ENCODE measurements around the gene PPP2R5C.

PPP2R5C gene

DNA sequence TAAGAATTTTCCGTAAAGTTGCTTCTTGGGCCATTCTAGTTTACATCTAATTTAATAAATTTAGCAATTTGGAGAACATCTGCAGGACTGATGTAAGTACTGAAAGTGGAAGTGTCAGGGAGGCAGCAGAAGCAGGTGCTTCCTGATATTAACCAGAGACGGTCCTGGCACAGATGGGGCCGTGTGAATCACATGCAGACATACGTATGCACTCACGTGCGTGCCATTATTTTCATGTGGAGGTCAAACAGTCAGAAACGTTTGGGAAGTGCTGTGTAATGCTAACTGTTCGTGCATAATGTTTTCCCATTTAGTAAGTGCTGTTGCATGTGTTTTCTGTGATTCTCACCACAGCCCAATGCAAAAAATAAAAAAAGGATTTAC is 115.0 kb downstream of the PPP2R5C start:
- Histone ChIP-seq H3K4me1 (peaks cover 82 to 96% (median 90%) of the 10 kb centered on the region in 10 experiments), H3K4me2 (peak overlapping the region; percentile 87 to 98 (median 93); a peak in 20 of 22 replicates), H4K20me1 (peaks cover 0 to 20% (median 0%) of the 10 kb centered on the region in 11 experiments; a peak in 3 of 22 replicates), H3K36me3 (peaks cover 5 to 50% (median 20%) of the 10 kb centered on the region in 11 experiments), H3K27me3 (no peaks in the 10 kb centered on the region; a peak in 1 of 22 replicates), H3K9me3 (replicated peaks in 1 of 11) (peaks cover 0 to 10% (median under 1%) of the 10 kb centered on the region in 11 experiments; a peak in 3 of 22 replicates), H3K4me3 (peak overlapping the region in 3 of 10 experiments; percentile 35 to 70 (median 64); a peak in 4 of 20 replicates), H3K27ac (peak overlapping the region; percentile 89 to 100 (median 98)), H3K9ac (peak overlapping the region; percentile 78 to 98 (median 95); a peak in 21 of 22 replicates)
- peak in 10 of 11 experiments; percentile 40 to 98 (median 92); a peak in 18 of 22 replicates for TF ChIP-seq Cebpa-rat (IDR thresholded peaks at IDR 0.05)

GRCh38 chr14:101877766-101878165 is 116.3 kb downstream of the PPP2R5C start:
- H3K36me3 ChIP-seq: peaks cover 17 to 54% (median 28%) of the 10 kb centered on the region in 11 experiments

DNA sequence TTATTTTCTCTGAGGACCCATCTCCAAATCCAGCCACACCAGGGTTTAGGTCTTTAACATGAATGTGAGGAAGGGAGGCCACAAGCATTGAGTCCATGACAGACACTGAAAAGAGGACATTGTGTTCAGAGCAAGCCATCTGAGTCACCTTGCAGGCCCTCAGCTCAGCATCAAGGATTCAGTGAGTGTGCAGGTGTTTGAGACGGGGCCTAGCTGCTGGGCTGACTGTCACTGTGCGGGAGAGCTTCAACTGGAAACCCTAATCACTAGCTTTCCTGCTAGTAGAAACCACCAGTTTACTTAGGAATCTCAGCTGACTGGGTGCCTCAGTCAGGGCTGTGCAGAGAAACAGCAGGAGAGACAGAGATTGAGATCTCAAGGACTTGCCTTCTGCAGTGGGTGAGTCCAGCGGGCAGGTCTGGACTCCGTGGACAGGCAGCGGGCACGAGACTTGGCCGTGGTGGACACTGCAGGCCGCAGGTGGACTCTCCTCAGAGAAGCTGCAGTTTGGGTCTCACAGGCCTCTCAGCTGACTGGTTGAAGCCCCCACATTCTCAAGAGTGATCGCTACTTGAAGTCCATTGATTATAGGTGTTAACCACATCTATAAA is 116.8 kb downstream of the PPP2R5C start:
- Histone ChIP-seq H3K4me1 (peaks cover 69 to 92% (median 89%) of the 10 kb centered on the region in 10 experiments), H3K9ac (peak overlapping the region; percentile 78 to 98 (median 95)), H3K4me2 (peak overlapping the region; percentile 87 to 98 (median 93)), H4K20me1 (peaks cover 0 to 20% (median 0%) of the 10 kb centered on the region in 11 experiments; a peak in 3 of 22 replicates), H3K27ac (peak overlapping the region; percentile 89 to 100 (median 98)), H3K36me3 (peaks cover 22 to 55% (median 32%) of the 10 kb centered on the region in 11 experiments), H3K4me3 (peak overlapping the region in 8 of 10 experiments; percentile 30 to 70 (median 62); a peak in 16 of 20 replicates), H3K27me3 (no peaks in the 10 kb centered on the region; a peak in 1 of 22 replicates), H3K9me3 (replicated peaks in 1 of 11) (no peaks in the 10 kb centered on the region)
- TF ChIP-seq Cebpa-rat (IDR thresholded peaks at IDR 0.05): no peak

More at GRCh38 chr14:101877766-101878165, 116.3 kb downstream of the PPP2R5C start:
- Histone ChIP-seq H3K27ac (peak overlapping the region; percentile 89 to 100 (median 98)), H3K27me3 (no peaks in the 10 kb centered on the region; a peak in 1 of 22 replicates), H3K4me2 (peak overlapping the region; percentile 87 to 98 (median 93)), H3K9ac (peak overlapping the region; percentile 78 to 98 (median 95)), H4K20me1 (peaks cover 0 to 20% (median 0%) of the 10 kb centered on the region in 11 experiments; a peak in 3 of 22 replicates), H3K4me3 (peak overlapping the region in 8 of 10 experiments; percentile 30 to 70 (median 62); a peak in 16 of 20 replicates), H3K4me1 (peaks cover 74 to 96% (median 94%) of the 10 kb centered on the region in 10 experiments), H3K9me3 (replicated peaks in 1 of 11) (peaks cover 0 to 1% (median 0%) of the 10 kb centered on the region in 11 experiments; a peak in 3 of 22 replicates)
- TF ChIP-seq Cebpa-rat (IDR thresholded peaks at IDR 0.05): no peak

DNA sequence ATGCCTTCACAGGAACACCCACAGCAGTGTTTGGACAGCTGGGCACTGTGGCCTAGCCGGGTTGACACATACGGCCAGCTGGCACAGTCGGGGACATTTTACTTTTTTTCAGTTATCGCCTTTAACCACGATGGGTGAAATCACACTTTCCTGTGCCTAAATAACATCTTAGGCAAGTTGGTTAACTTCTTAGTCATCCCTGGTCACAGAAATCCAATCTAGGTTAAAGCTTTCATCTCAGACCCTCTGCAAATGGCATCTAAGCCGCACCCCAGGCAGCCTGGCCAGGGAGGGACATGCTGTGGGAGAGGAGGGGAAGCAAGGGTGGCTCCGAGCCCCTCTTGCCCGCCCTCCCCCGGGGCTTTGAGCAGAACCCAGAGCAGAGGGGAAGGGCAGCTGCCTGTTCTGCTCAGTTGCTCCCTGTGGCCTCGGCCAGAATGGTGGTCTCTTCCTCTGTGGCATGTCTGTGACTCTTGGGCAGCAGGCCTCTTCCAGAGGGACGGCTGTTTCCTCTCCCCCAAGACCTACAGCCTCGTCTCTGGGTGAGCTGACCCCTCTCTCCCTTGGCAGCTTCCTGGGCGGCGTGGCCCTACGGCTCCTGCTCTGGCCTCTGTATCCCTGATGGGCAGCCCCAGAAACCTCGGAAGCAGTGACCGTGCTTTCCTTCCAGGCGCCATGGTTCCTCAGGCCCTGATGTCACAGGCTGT is 117.5 kb downstream of the PPP2R5C start:
- Histone ChIP-seq H3K27ac (peak overlapping the region; percentile 89 to 100 (median 98)), H4K20me1 (peaks cover 0 to 20% (median 0%) of the 10 kb centered on the region in 11 experiments; a peak in 3 of 22 replicates), H3K9ac (peak overlapping the region; percentile 78 to 98 (median 95)), H3K27me3 (no peaks in the 10 kb centered on the region; a peak in 1 of 22 replicates), H3K9me3 (replicated peaks in 1 of 11) (peaks cover 0 to 6% (median under 1%) of the 10 kb centered on the region in 11 experiments; a peak in 5 of 22 replicates), H3K4me3 (peak overlapping the region in 8 of 10 experiments; percentile 30 to 70 (median 62); a peak in 16 of 20 replicates), H3K36me3 (peaks cover 29 to 57% (median 39%) of the 10 kb centered on the region in 11 experiments), H3K4me2 (peak overlapping the region; percentile 87 to 98 (median 93)), H3K4me1 (peaks cover 62 to 85% (median 82%) of the 10 kb centered on the region in 10 experiments)
- 0 out of 22 replicates have a peak, but pooled peaks of 1 of the 11 experiments have one; percentile 9 for TF ChIP-seq Cebpa-rat (IDR thresholded peaks at IDR 0.05)

DNA sequence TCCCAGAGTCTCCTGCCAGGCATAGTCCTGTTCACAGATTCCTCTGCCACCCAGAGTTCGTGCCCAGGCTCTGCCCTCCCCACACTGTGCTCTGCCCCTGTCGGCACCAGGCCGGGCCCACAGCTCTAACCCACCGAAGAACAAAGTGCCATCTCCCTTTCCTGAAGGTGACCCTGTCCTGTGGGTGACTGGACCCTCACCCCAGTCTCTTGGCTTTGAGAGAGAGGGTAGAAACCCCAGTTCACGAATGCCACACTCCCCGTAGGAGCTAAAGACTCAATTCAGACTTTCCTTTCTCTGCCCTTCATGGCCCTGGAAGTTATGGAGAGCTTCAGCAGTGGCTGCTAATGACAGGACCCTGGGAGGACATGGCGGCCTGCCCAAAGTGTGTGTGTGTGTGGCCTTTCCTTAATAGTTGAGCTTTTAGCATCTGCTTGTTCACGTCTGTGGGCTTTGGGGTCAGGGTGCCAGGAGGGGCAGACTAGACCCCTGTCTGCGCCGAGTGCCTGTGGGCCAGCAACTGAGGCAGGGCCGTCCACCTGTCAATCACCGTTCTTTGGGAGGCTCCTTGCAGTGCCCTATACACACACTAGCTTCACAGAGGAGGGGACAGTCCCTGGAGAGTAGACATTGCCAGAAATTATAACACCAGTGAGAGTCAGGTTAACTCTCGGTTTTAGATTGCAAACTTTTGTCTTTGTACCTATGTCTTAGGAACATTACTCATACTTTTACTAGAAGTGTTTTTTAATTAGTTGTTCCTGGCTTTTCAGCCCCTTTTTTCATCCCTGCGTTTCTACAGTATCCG is 118.2 kb downstream of the PPP2R5C start:
- H3K9ac ChIP-seq: peak overlapping the region; percentile 78 to 98 (median 95)
- H3K4me3 ChIP-seq: peak overlapping the region in 8 of 10 experiments; percentile 30 to 70 (median 62); a peak in 16 of 20 replicates
- no peaks in the 10 kb centered on the region; a peak in 1 of 22 replicates for H3K27me3 ChIP-seq
- peaks cover 55 to 79% (median 74%) of the 10 kb centered on the region in 10 experiments for H3K4me1 ChIP-seq
- H3K27ac ChIP-seq: peak overlapping the region; percentile 89 to 100 (median 98)
- H3K9me3 ChIP-seq (replicated peaks in 1 of 11): peaks cover 0 to 13% (median 8%) of the 10 kb centered on the region in 11 experiments; a peak in 13 of 22 replicates
- no peak for TF ChIP-seq Cebpa-rat (IDR thresholded peaks at IDR 0.05)
- peaks cover 0 to 20% (median 0%) of the 10 kb centered on the region in 11 experiments; a peak in 3 of 22 replicates for H4K20me1 ChIP-seq
- peak overlapping the region; percentile 87 to 98 (median 93) for H3K4me2 ChIP-seq
- H3K36me3 ChIP-seq: peaks cover 37 to 65% (median 46%) of the 10 kb centered on the region in 11 experiments

GRCh38 chr14:101881426-101881825 is 119.9 kb downstream of the PPP2R5C start:
- Histone ChIP-seq H3K9me3 (replicated peaks in 1 of 11) (peaks cover 0 to 24% (median 19%) of the 10 kb centered on the region in 11 experiments; a peak in 15 of 22 replicates), H3K36me3 (peaks cover 53 to 82% (median 62%) of the 10 kb centered on the region in 11 experiments), H3K27me3 (no peaks in the 10 kb centered on the region; a peak in 1 of 22 replicates), H3K4me2 (peak overlapping the region in 8 of 11 experiments; percentile 87 to 98 (median 95); a peak in 14 of 22 replicates), H4K20me1 (peaks cover 0 to 20% (median 0%) of the 10 kb centered on the region in 11 experiments; a peak in 3 of 22 replicates), H3K4me1 (peaks cover 39 to 67% (median 59%) of the 10 kb centered on the region in 10 experiments), H3K4me3 (peak overlapping the region in 1 of 10 experiments; percentile 59; a peak in 1 of 20 replicates), H3K9ac (peak overlapping the region in 6 of 11 experiments; percentile 18 to 98 (median 96); a peak in 7 of 22 replicates), H3K27ac (peak overlapping the region in 9 of 11 experiments; percentile 96 to 100 (median 99); a peak in 17 of 22 replicates)
- TF ChIP-seq Cebpa-rat (IDR thresholded peaks at IDR 0.05): no peak

GRCh38 chr14:101882141-101882935 is 120.8 kb downstream of the PPP2R5C start:
- Histone ChIP-seq H3K27ac (peak overlapping the region in 9 of 11 experiments; percentile 14 to 100 (median 98); a peak in 17 of 22 replicates), H3K36me3 (peaks cover 62 to 90% (median 71%) of the 10 kb centered on the region in 11 experiments), H3K9ac (peak overlapping the region in 4 of 11 experiments; percentile 7 to 98 (median 20); a peak in 1 of 22 replicates), H3K4me3 (no peak overlapping the region), H3K9me3 (replicated peaks in 1 of 11) (peaks cover 0 to 24% (median 19%) of the 10 kb centered on the region in 11 experiments; a peak in 15 of 22 replicates), H3K4me1 (peaks cover 33 to 65% (median 60%) of the 10 kb centered on the region in 10 experiments), H3K4me2 (peak overlapping the region in 6 of 11 experiments; percentile 87 to 98 (median 95); a peak in 9 of 22 replicates), H4K20me1 (peaks cover 0 to 15% (median 0%) of the 10 kb centered on the region in 11 experiments; a peak in 3 of 22 replicates), H3K27me3 (no peaks in the 10 kb centered on the region)
- TF ChIP-seq Cebpa-rat (IDR thresholded peaks at IDR 0.05): no peak
